ENCODE data around the gene PSMC5.

DNA sequence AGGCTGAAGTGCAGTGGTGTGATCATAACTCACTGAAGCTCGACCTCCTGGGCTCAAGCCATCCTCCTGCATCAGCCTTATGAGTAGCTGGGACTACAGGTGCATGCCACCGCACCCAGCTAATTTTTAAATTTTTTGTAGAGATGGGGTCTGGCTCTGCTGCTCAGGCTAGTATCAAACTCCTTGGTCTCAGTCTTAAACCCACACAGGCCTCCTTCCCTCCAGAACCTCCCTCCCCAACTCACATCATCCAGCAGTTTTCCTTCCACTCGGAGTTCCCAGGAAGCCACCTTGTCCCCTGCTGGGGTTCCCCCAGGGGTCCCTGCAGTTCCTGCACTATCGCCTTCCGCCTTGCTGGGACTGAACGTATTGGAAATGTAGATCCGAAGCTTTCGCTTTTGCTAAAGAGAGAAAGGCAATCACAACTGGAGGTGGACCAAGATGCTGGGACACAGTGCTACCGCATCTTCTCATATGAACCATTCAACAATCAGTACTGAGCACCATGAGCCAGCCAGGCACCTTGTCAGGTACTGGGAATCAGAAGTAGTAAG lies 8.0 kb downstream of the PSMC5 start:
- TF ChIP-seq, protein P1, sequence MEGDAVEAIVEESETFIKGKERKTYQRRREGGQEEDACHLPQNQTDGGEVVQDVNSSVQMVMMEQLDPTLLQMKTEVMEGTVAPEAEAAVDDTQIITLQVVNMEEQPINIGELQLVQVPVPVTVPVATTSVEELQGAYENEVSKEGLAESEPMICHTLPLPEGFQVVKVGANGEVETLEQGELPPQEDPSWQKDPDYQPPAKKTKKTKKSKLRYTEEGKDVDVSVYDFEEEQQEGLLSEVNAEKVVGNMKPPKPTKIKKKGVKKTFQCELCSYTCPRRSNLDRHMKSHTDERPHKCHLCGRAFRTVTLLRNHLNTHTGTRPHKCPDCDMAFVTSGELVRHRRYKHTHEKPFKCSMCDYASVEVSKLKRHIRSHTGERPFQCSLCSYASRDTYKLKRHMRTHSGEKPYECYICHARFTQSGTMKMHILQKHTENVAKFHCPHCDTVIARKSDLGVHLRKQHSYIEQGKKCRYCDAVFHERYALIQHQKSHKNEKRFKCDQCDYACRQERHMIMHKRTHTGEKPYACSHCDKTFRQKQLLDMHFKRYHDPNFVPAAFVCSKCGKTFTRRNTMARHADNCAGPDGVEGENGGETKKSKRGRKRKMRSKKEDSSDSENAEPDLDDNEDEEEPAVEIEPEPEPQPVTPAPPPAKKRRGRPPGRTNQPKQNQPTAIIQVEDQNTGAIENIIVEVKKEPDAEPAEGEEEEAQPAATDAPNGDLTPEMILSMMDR (IDR thresholded peaks at IDR 0.05) = no peak; the same call in 1 of the 2 replicates
- TF ChIP-seq POLR2AphosphoS5 (IDR thresholded peaks at IDR 0.05; ENCODE audit: low read depth, low read length) = no peak
- TF ChIP-seq SIN3A (IDR thresholded peaks at IDR 0.05; ENCODE audit: borderline replicate concordance, insufficient read depth, low read depth, low read length) = no peak
- TF ChIP-seq, protein P2, sequence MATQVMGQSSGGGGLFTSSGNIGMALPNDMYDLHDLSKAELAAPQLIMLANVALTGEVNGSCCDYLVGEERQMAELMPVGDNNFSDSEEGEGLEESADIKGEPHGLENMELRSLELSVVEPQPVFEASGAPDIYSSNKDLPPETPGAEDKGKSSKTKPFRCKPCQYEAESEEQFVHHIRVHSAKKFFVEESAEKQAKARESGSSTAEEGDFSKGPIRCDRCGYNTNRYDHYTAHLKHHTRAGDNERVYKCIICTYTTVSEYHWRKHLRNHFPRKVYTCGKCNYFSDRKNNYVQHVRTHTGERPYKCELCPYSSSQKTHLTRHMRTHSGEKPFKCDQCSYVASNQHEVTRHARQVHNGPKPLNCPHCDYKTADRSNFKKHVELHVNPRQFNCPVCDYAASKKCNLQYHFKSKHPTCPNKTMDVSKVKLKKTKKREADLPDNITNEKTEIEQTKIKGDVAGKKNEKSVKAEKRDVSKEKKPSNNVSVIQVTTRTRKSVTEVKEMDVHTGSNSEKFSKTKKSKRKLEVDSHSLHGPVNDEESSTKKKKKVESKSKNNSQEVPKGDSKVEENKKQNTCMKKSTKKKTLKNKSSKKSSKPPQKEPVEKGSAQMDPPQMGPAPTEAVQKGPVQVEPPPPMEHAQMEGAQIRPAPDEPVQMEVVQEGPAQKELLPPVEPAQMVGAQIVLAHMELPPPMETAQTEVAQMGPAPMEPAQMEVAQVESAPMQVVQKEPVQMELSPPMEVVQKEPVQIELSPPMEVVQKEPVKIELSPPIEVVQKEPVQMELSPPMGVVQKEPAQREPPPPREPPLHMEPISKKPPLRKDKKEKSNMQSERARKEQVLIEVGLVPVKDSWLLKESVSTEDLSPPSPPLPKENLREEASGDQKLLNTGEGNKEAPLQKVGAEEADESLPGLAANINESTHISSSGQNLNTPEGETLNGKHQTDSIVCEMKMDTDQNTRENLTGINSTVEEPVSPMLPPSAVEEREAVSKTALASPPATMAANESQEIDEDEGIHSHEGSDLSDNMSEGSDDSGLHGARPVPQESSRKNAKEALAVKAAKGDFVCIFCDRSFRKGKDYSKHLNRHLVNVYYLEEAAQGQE (IDR thresholded peaks at IDR 0.05; ENCODE audit: insufficient read depth in 1 of 2, low read depth in 2 of 2, low read length in 1 of 2) = no peak
- no peak for TF ChIP-seq TCF7L2 (IDR thresholded peaks at IDR 0.05; ENCODE audit: low read depth, low read length)

Measured in Panc1 (cell line).